Measurements from ENCODE around the gene HMCN2.

HMCN2 gene

GRCh38 chr9:130451004-130451390 lies 185.4 kb downstream of the HMCN2 start:
- Histone ChIP-seq H3K4me3 (ENCODE audit: low read depth, low read length) (no peak overlapping the region), H3K4me1 (peaks cover 61% of the 10 kb centered on the region), H3K27me3 (no peaks in the 10 kb centered on the region), H3K36me3 (peaks cover 12% of the 10 kb centered on the region), H3K9me3 (no peaks in the 10 kb centered on the region)
- TF ChIP-seq CTCF (IDR thresholded peaks at IDR 0.05; ENCODE audit: low read depth, low read length) = no peak
- no peak for DNase-seq

- TF ChIP-seq CTCF (IDR thresholded peaks at IDR 0.05; ENCODE audit: low read depth, low read length) = peak; percentile 77
- H3K9me3 ChIP-seq = no peaks in the 10 kb centered on the region
- peak; percentile 95 for DNase-seq
- H3K4me3 ChIP-seq (ENCODE audit: low read depth, low read length) = peak overlapping the region; percentile 17; the same call in 1 of the 2 replicates
- H3K27me3 ChIP-seq = no peaks in the 10 kb centered on the region
- peaks cover 12% of the 10 kb centered on the region for H3K36me3 ChIP-seq
- H3K4me1 ChIP-seq = peaks cover 58% of the 10 kb centered on the region
Observed at GRCh38 chr9:130451509-130452388, 186.2 kb downstream of the HMCN2 start.

- Histone ChIP-seq H3K36me3 (peaks cover 12% of the 10 kb centered on the region), H3K4me1 (peaks cover 47% of the 10 kb centered on the region), H3K4me3 (ENCODE audit: low read depth, low read length) (no peak overlapping the region), H3K9me3 (no peaks in the 10 kb centered on the region), H3K27me3 (no peaks in the 10 kb centered on the region)
- DNase-seq = no peak
- no peak for TF ChIP-seq CTCF (IDR thresholded peaks at IDR 0.05; ENCODE audit: low read depth, low read length)
Observed at GRCh38 chr9:130452835-130453234, 187.3 kb downstream of the HMCN2 start.

GRCh38 chr9:130453487-130453886 lies 187.9 kb downstream of the HMCN2 start:
- H3K36me3 ChIP-seq = peaks cover 12% of the 10 kb centered on the region
- peak; percentile 94 for DNase-seq

GRCh38 chr9:130454096-130454811 lies 188.7 kb downstream of the HMCN2 start:
- DNase-seq = no peak
- H3K27me3 ChIP-seq = no peaks in the 10 kb centered on the region
- H3K4me3 ChIP-seq (ENCODE audit: low read depth, low read length) = no peak overlapping the region
- H3K9me3 ChIP-seq = no peaks in the 10 kb centered on the region
- peaks cover 12% of the 10 kb centered on the region for H3K36me3 ChIP-seq
- peaks cover 42% of the 10 kb centered on the region for H3K4me1 ChIP-seq
- no peak for TF ChIP-seq CTCF (IDR thresholded peaks at IDR 0.05; ENCODE audit: low read depth, low read length)

More at GRCh38 chr9:130453487-130453886, 187.9 kb downstream of the HMCN2 start:
- no peaks in the 10 kb centered on the region for H3K27me3 ChIP-seq
- H3K4me1 ChIP-seq = peaks cover 42% of the 10 kb centered on the region
- H3K4me3 ChIP-seq (ENCODE audit: low read depth, low read length) = no peak overlapping the region
- no peaks in the 10 kb centered on the region for H3K9me3 ChIP-seq
- TF ChIP-seq CTCF (IDR thresholded peaks at IDR 0.05; ENCODE audit: low read depth, low read length) = no peak

All from BE2C (cell line).